Measurements from ENCODE around the gene ARAP3.

ARAP3 gene

DNA sequence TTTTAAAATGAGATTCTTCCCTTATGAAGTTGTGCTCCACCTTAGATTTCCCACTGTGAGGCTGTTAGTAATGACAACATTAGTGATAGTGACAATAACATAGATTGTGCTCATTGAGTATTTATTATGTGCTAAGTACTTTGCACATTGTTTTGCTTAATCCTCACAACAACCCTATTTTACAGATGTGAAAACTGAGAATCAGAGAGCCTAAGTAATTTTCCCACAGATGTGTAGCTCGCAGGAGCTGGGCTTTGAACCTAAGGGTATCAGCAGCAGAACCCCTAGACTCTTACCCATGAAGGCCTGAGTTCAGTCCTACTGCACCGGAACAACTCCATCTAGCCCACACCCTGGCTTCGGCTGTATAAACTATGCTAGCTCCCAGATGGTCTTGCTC, 15.6 kb upstream of the ARAP3 start:
- no peak for DNase-seq (ENCODE audit: low spot score)

DNA sequence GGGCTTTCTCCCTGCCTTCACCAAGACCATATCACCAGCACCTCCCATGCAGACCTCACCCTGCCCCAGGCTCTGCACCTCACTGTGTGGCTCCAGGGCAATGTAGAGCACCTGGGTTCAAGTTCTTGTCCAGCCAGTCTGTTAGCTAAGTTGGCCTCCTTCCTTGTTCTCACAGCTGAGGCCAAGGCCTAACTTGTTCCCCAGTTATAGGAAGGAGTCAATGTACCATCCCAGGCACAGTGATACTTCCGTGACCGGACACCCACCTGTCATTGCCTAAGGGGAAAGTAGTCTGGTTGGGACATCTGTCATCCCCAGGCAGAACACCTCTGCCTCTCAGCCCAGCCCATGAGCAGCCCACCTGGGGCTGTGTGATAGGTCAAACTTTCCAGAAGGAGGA, 14.4 kb upstream of the ARAP3 start:
- no peak for DNase-seq (ENCODE audit: low spot score)

GRCh38 chr5:141695627-141696215, 13.7 kb upstream of the ARAP3 start:
- DNase-seq (ENCODE audit: low spot score) = no peak

GRCh38 chr5:141694479-141694878, 12.4 kb upstream of the ARAP3 start:
- DNase-seq (ENCODE audit: low spot score) = no peak

GRCh38 chr5:141692919-141693725, 11.1 kb upstream of the ARAP3 start:
- DNase-seq (ENCODE audit: low spot score) = no peak

- DNase-seq (ENCODE audit: low spot score) = no peak
Observed at GRCh38 chr5:141692533-141692888, 10.5 kb upstream of the ARAP3 start.

- DNase-seq (ENCODE audit: low spot score) = peak; percentile 92
Observed at GRCh38 chr5:141691867-141692532, 10.0 kb upstream of the ARAP3 start.

GRCh38 chr5:141691286-141691866, 9.3 kb upstream of the ARAP3 start:
- DNase-seq (ENCODE audit: low spot score) = no peak

DNA sequence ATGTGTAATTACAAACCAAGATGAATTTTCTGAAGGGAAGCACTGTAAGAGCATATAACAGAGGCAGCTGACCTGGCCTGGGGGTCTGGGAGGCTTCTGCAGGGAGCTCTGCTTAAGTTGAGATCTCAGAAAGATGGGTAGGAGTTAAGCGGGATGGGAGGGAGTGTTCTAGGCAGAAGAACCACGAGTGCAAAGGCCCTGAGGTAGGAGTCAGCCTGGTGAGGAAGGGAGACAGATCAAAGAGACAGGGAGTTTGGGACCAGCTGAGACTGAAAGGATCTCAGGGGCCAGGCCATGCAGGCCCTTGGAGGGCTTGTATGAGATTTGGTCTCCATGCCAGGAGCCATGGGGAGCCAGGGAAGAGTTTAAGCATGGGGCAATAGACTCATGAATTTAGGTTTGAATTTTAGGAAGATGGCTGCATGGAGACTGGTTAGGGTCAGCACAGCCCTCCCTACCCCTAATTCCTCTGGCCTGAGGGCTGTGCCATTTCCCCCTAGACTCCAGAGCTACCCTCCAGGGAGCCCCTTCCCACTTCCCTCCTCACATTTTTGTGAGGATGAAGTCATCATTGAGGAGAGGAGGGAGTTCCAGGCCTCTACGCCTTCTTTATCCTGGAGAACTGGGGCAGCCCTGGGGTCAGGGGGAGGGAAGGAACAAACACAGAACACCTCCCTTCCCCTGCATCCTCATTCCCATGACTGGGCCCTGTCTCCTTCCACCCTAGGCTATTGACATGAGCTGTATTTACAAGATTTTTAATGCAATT, 4.8 kb upstream of the ARAP3 start:
- DNase-seq (ENCODE audit: low spot score) = no peak

DNA sequence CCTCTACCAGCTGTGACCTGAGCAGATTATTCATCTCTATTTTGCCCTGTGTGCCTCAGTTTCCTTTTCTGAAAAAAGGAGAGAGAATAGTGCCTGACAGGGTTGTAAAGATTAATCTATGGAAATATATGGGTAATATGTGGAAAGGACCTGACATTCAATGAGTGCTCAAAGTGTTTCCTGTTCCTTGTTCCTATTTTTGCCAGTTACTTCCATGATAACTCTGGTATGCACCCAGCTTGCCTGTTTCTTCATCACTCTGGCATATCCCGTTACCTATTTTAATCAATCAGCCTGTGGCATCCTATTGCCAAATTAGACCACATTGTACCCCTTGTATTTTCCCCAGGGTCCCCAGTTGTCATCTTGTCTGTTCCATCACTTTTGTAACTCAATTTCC, 3.6 kb upstream of the ARAP3 start:
- DNase-seq (ENCODE audit: low spot score) = no peak

- no peak for DNase-seq (ENCODE audit: low spot score)
Observed at GRCh38 chr5:141683596-141684141, 1.6 kb upstream of the ARAP3 start.

DNA sequence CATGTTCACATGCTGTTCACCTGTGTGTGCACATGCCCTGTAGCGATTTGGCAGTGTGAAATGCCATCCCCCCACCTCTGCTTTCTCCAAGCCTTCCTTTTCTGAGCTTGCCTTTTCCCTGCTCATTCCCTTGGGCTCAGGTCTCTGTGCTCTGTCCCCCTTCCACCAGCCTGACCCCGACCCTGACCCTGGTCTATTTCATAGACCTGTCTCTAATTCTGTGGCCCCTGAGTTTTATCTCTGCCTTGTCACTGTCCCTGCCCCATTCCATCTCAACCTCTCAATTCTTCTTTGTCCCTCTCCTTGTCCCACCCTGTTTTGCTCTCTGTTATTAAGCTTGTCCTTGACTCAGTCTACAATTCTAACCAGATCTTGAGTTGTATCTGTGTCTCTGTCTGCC, 735 bp downstream of the ARAP3 start:
- DNase-seq (ENCODE audit: low spot score) = no peak

GRCh38 chr5:141680751-141681201, 1.3 kb downstream of the ARAP3 start:
- no peak for DNase-seq (ENCODE audit: low spot score)

GRCh38 chr5:141680178-141680577, 1.9 kb downstream of the ARAP3 start:
- DNase-seq (ENCODE audit: low spot score) = no peak

GRCh38 chr5:141677415-141677814, 4.6 kb downstream of the ARAP3 start:
- DNase-seq (ENCODE audit: low spot score) = no peak

DNA sequence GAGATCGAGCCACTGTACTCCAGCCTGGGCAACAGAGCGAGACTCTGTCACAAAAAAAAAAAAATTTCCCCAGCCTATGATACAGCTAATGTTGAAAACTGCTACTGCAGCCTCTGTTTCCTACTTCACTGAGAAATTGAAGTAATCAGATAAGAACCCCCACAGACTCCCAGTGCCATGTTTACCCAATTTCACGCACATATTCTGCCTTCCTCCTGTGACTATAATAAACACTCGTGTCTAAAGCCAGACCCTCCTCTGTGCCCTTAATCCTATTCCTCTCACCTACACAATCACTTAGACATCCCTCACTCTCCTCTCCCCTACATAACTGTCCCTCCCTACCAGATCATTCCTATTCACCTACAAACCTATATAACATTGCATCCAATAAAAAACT, 6.4 kb downstream of the ARAP3 start:
- no peak for DNase-seq (ENCODE audit: low spot score)

DNA sequence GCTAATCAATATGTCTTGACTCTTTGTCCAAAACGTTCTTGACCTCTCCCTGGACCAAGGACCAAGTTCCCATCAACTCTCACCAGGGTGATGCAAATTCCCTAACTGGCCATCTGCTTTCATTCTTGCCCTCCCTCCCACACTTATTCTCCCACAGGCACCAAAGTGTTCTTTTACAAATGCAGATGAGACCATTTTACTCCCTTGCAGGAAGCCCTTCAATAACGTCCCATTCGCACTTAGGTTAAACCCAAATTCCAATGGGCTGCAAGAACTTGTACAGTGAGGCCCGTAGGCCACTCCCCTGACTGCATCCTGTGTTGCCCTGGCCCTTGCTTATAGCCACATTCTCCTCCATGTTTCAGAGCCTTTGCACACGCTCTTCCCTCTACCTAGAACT, 7.3 kb downstream of the ARAP3 start:
- DNase-seq (ENCODE audit: low spot score) = no peak

GRCh38 chr5:141672841-141673813, 8.9 kb downstream of the ARAP3 start:
- no peak for DNase-seq (ENCODE audit: low spot score)

GRCh38 chr5:141672071-141672840, 9.8 kb downstream of the ARAP3 start:
- DNase-seq (ENCODE audit: low spot score) = no peak

GRCh38 chr5:141669520-141669919, 12.5 kb downstream of the ARAP3 start:
- DNase-seq (ENCODE audit: low spot score) = no peak
